GM19238 (cell line): Measurements from ENCODE around the gene MYL6B.
"Not testable (repeated sequence)": the region's sequence is repeated elsewhere in the genome, so short reads cannot be mapped to it uniquely, and the experiment has no call there.

ENCODE experiments used
- DNase-seq: peaks from one replicate; pipeline ENCODE4 v3.0.0; 2011; ENCODE audit warnings: low spot score; ENCODE audit not compliant: insufficient read length

MYL6B gene

DNA sequence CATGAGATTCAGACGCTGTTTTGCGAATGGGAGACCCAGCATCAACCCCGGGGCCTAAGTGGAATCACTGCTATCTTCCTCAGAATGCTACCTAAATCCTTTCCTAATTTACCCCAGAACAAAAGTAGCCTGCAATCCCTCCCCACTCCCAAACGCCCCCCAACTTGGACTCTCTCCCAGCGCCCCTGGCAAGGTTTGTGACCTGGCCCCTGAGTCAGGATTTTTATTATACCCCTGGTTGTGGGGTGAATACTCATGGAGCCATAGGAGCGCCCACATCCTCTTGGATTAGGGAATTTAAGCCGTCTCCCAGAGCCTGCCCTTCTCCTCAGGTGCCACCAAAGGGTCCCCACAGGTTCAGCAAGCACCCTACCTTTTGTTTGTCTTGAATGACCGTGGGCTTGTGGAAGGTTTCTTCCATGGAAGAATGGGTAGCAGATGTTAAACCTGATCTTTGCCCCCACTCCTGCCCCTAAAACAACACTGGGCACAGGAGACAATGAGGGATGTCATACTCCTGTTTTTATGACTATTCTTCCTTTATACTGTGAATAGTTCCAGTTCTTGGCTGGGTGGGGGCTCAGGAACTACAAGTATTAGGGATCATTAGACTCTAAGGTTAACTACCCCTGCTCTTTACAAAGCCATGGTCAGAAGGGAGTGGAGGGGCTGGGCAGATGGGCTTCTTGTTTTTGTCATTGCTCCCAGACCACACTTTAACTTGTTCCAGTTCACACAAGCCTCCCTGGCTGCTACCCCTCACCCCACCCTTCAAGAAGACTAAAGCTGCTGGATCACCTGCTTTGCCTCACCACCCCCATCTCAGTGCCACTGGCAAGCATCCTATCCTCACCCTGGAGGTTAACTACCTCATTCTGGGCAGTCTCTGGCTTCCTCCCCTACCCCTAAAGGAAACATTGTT is 630 bp downstream of the MYL6B start:
- DNase-seq: no peak

DNA sequence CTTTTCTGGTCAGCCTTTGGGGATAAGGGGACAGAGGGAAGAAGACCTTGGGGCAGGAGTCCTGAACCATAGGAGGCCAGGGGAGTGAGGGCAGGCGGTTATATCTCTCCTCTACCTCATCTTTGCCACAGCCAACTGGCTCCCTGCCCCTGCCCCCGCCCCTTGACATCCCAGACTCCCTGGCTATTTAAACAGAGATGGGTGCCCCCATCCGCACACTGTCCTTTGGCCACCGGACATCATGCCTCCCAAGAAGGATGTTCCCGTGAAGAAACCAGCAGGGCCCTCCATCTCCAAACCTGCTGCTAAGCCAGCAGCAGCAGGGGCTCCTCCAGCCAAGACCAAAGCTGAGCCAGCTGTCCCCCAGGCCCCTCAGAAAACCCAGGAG is 1.3 kb downstream of the MYL6B start:
- no peak for DNase-seq

DNA sequence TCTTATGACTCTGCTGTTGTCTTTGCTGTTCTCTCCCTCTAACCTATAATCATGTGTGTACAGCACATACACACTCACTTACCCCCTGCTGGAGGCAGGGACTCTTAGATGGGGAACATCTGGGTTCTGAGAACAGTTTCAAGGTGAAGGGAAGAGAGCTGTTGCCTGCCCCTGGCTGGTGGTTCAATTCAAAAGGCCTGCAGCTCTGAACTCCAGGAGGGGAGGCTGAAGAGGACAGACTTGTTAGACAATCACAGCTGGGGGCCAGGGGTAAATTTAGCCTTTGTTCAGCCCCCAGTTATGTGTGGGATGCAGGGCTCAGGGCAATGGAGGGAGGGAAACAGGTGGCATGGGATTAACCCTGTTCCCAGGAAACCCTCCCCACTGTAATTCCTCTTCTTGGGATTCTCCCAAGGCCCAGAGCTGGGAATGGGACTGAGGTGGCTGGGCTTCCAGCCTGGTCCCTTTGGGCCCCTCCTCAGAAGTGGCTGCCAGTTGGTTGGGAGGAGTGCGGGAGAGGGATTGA is 1.9 kb downstream of the MYL6B start:
- no peak for DNase-seq

DNA sequence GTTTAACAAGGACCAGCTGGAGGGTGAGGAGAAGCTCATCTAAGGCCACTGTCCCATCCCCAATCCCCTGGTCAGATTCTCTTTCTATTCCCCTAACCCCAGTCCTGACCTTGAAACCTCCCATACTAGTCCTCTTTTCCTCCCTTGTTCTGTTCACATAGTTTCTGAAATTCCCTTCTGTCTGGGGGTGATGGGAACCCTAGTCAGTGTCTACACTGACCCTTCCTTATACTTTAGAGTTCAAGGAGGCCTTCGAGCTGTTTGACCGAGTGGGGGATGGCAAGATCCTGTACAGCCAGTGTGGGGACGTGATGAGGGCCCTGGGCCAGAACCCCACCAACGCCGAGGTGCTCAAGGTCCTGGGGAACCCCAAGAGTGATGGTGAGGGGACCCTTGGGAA is 2.4 kb downstream of the MYL6B start:
- DNase-seq: no peak

DNA sequence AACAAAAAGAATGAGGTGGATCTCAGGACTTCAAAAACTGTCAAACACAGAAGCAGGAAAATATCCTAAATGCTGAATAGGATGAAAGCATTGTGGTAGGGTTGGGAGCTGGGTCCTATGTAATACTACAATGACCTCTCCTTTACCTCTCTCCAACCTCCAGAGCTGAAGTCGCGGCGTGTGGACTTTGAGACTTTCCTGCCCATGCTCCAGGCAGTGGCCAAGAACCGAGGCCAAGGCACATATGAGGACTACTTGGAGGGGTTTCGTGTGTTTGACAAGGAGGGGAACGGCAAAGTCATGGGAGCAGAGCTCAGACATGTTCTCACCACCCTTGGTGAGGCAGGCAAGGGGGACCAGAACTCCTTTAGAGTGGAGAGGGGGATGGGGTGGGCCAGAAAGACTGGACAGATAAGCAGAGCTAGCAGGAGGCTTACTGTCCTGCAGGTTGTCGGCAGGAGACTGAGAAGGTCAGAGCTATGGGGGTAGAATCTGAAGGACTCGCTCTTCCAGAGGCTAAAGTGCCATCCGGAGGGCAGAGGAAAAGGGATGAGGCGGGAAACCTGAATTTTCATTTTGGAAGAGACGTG is 3.0 kb downstream of the MYL6B start:
- DNase-seq: no peak

DNA sequence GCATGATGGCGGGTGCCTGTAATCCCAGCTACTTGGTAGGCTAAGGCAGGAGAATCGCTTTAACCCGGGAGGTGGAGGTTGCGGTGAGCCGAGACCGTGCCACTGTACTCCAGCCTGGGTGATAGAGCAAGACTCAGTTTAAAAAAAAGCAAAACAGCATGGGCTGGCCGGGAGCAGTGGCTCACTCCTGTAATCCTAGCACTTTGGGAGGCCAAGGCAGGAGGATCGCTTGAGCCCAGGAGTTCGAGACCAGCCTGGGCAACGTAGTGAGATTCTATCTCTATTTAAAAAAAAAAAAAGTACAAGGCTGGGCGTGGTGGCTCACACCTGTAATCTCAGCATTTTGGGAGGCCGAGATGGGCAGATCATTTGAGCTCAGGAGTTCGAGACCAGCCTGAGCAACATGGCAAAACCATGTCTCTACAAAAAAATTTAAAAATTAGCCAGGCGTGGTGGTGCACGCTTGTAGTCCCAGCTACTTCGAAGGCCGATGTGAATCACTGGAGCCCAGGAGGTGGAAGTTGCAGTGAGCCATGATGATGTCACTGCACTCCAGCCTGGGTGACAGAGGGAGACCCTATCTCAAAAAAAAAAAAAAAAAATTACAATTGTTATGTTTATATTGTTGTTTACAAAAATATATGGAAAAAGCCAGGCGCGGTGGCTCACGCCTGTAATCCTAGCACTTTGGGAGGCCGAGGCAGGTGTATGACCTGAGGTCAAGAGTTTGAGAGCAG is 4.2 kb downstream of the MYL6B start:
- not testable (repeated sequence) for DNase-seq

DNA sequence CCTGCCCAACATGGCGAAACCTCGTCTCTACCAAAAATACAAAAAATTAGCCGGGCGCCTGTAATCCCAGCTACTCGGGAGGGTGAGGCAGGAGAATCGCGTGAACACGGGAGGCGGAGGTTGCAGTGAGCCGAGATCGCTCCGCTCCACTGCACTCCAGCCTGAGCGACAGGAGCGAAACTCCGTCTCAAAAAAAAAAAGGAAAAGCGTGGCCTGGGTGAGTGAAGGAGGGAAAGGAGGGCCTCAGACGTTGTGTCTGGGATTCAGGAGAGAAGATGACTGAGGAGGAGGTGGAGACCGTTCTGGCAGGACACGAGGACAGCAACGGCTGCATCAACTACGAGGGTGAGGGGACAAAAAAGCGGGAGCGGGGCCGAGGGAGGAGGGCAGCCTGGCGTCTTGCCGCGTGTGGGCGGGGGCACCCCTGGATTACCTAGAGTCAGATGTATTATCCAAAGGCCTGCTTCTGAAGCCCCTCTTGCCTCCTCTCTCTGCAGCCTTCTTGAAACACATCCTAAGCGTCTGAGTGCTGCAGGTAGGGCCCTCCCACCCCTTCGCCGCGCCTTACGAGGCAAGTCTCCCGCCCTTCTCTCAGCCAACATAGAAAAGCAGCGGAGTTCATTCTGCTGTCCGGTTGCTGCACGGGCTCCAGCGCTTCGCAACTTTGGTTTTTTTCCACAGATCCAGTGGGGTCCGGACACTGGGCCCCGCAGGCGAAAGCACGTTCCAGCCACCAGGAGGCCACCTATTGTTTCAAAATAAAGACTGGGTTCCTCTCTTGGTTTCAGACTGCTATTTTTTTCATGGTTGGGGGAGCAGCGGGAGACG is 5.0 kb downstream of the MYL6B start:
- DNase-seq: peak; percentile 66

DNA sequence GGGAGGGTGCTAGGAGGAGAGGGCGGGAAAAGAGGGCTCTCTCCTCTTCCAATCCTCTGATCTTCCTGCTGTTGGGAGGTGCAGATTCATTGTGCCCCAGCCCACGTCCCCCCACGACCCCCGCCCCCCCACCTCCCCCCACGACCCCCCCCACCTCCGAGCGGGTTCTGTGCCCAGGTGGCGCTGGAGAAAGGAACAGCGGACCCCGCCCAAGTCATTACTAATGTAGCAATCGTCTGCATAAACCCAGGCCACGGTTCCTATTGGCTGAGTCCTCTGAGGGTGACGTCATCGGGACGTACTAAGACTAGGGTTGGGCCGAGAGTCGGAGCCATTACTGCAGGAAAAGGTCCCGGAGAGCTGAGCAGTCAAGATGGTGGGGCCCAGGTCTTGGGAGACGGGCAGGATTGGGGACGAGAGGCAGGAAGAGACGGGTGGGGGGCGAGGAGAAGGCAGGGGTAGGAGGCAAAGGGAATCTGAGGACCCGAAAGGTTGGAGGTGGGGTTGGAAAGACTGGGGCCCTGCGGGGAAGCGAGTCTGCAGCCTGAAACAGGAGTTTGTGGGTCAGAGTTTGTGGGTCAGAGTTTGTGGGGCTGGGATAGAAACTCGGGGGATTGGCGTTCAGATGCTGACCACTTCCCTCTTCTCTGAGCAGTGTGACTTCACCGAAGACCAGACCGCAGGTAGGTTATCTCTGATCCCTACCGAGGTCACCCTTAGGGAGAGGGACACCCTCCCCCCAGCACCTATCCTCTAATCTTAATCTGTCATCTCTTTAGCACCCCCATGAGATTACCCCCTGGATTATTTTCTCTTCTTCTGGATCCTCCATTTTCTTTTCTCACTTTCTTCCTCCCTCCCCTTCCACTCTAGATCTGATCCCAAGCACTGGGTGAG is 5.9 kb downstream of the MYL6B start, which contains the start of gene MYL6:
MYL6 (plus strand) TSS at position 331 of the 897 bp plus-strand sequence; CDS start at position 374, 43 bp downstream.
- DNase-seq: peak; percentile 87

DNA sequence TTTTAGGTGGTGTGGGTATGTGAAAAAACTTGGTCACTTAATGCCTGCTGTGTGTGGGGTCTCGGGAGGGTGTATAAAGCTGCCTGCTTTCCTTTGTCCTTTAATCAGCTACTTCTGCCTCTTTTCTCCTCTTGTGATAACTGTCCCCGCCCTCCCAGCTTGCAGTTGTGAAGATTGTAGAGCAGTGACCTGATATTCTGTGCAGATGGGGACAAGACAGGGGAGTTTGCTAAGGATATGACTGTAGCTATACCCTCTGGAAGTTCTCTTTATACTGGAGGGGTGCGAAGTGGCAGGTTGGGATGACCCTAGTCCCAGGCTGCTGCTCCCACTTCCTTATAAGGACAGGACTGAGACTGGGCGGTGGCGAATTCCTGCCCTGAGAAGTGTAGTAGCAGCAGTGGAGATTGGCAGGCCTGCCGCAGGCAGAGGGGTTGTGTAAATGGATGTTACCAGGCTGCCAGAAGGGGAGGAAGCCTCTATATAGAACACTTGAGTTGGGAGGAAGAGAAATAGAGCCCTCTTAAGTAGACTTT is 6.6 kb downstream of the MYL6B start:
- no peak for DNase-seq

DNA sequence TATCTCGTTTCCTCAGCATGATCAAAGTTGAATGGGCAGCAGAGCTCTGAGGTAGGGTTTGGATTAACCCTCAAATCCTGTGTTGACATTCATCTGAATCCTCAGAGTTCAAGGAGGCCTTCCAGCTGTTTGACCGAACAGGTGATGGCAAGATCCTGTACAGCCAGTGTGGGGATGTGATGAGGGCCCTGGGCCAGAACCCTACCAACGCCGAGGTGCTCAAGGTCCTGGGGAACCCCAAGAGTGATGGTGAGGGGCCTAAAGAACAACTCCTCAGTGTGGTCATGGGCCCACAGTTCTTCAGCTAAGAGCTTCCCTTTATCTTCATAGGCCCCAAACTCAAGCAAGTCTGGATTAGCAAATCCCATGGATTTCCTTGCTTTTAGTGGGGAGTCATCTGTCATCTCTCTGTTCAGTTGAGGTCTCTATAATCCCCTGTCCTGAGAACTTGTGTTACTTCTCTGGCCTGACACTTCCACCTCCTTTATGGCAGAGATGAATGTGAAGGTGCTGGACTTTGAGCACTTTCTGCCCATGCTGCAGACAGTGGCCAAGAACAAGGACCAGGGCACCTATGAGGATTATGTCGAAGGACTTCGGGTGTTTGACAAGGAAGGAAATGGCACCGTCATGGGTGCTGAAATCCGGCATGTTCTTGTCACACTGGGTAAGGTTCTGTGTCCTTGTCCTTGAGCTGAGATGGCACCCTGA is 7.2 kb downstream of the MYL6B start:
- DNase-seq: no peak

DNA sequence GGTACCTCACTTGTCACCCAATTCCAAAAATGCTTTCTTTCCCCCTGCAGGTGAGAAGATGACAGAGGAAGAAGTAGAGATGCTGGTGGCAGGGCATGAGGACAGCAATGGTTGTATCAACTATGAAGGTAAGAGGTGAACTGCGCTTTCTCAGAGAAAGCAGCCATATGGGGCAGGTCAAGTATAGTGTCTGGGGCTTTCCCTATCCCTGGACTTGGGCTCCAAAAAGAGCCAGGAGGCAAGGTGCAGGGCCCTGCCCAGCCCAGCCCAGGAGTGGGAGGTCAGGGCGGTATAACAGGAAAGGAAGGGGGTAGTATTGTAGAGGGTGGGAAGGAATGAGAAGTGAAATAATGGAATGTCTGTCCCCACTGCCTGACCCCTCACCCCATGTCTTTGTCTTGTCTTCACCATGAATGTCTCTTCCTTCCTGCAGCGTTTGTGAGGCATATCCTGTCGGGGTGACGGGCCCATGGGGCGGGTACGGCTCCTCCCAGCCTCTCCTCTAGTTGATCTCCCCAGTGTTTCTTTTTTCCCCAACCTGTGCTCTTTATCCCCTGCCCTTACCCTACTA is 7.9 kb downstream of the MYL6B start:
- no peak for DNase-seq

DNA sequence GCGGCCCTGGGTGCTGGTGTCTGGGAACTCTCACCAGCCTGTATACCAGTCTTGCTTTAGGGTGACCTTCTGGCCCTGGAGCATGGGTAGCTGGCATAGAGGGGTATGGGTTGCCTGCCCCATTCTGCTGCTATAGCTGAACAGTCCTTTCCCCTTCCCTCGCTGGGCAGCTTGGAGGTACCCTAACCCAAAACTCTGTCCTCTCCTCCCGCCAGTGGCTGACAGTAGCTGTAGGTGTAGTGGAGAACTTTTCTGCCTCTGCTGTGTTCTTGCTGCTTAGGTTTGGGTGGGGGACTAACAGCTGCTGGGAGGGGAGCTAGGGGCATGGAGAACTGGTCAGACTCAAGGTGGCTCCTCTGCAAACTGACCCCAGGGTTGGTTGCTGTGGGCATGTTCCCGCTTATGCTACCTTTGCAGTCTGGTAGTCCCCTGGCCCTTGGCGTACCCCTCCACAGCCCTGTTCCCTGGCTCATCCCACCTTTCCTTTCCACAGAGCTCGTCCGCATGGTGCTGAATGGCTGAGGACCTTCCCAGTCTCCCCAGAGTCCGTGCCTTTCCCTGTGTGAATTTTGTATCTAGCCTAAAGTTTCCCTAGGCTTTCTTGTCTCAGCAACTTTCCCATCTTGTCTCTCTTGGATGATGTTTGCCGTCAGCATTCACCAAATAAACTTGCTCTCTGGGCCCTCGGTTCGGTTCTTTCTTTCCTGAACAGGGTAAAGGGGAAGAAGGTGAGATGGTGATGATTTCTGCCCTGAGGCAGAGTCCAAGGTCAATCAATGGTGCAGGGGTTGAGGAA is 8.7 kb downstream of the MYL6B start:
- no peak for DNase-seq

DNA sequence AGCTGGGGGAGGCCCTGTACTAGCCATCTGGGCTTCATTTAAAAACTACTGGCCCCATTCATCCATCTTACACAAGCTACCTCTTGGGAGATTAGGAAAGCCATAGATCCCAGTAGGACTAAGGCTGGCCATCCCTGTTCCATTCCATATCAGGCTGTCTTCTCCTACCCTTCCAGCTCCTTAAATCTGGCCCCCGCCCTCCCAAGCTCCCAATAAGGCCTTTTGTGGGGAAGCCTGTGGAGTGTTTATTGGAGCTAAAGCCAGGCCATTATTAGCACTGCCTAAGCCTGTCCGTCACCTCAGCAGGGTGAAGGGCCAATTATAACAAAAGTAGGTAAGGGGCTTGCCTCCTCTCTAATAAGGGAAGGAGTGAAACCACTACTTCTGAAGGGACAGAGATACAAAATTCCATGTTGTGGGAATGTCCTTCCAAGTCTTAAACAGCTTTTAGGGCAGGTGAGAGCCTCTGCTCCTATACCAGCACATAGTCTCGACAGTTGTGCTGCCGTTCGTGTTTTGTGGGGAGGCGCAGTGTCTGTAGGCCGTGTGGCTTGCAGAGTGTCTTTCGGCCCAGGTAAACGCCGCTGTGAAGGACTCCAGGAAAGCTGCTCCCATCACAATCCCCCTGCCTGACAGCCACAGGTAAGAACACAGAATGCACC is 9.4 kb downstream of the MYL6B start:
- DNase-seq: no peak

DNA sequence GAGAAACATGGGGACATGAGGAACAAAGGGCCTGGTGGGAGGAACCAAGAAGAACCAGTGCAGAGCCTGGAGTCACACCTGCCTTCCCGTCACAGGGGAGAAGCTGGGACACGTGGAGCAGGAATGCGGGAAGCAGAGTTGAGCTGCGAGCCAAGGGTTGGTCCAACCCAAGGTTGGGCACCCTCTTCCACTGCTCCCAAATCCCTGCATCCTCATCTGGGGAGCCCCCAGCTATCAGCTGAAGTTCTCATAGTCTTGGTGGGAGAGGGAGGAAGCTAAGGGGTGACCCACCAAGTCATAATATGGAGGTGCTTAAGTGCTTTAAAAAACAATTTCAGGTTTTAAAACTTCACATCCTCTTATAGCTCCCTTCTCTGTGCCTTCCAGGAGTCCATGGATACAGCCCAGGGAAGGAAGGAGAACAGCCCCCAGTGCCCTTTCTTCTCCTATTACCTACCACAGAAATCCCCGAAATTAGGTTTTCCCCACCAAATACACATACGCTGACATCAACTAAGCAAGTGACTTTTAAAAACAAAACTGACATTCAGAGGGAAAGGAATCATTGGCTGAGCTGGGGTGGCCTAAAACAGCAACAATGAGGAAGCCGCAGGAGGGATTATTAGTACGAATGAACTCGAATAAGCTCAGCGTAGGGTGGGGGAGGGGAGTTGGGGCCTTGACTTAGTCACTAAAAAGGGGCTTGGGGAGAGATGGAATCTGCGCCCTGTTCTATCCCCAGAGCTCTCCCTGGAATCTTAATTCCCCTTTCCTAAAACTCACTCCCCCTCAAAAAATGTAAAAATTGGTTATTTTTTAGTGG is 10.3 kb downstream of the MYL6B start:
- no peak for DNase-seq

DNA sequence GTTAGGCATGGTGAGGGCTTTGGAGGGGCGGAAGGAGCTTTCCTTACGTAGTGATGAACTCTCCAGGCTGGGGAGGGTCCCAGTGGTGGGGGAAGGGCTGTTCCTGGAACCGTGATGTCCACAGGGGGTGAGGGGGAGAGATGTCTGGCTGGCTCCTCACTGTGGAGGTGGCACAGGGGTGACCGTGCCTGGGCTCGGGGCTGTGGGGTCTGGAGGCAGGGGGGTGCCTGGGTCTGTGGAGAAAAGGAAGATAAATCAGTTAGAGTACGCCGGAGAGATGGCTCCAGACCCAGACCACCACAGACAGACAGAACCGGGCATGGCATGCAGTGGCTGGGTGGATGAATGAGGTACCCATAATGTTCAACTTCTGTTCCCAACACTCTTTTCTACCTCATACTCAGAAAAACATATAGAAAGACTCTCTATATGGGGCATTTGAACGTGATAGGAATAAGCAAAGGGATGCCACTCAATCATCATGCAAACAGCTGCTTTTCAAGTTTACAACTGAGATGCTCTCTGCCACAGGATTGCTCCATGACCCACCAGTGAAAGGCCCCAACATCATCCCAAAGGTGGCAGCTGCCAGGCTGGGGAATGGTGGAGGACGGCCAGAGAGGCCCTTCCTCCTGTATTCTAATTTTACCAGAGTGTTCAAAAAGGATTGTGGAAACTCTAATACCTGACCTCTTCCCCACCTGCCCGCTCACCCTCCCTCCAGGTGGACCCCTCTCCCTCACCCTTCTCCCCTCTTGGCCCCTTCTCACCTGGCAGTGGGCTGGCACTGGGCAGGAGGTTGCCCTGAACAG is 11.4 kb downstream of the MYL6B start:
- no peak for DNase-seq

DNA sequence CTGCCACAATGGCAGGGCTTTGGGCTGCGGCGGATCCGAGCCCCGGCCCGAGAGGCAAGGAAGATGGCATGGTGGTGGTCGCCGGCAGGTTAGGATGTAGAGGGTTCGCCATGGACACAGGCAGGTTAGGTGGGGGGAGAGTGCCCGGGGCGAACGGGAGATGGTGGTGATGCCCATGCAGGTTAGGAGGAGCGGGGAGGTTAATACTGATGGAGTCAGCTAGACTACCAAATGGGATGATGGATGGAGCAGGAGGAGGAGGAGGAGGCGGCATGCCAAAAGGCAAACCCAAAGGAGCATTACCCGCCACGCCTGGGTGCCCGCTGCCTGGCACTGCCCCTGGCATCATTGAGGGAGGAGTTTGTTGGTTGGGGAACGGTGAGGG is 11.9 kb downstream of the MYL6B start:
- no peak for DNase-seq
